RWPE1 (cell line): ENCODE data around the gene TMIGD3.

Experiments
- CTCF ChIA-PET: fragments of 350-600 bp; sonication (Branson Sonifier 250); formaldehyde crosslinking; extraction: SDS; loops from one replicate; lab custom pipeline; 2021; lab: Yijun Ruan, JAX
- POLR2A ChIA-PET: fragments of 400-600 bp; formaldehyde crosslinking; extraction: SDS; loops from one replicate; lab custom pipeline; 2020; ENCODE audit warnings: antibody characterized with exemption; ENCODE audit not compliant: low non-redundant PET; lab: Yijun Ruan, JAX
- DNase-seq: peaks from one replicate; pipeline ENCODE4 v3.0.0; 2012; ENCODE audit warnings: low spot score
- H3K27ac ChIP-seq: fragments of 450-650 bp; 2 replicates; pipeline ENCODE4 v1.5.1; 2017
- TF ChIP-seq, protein P1 (sequence below): fragments of 450-650 bp; conservative IDR thresholded peaks from 2 replicates; pipeline ENCODE4 v1.5.1; 2017; ENCODE audit warnings: low read depth, mild to moderate bottlenecking

TMIGD3 gene

DNA sequence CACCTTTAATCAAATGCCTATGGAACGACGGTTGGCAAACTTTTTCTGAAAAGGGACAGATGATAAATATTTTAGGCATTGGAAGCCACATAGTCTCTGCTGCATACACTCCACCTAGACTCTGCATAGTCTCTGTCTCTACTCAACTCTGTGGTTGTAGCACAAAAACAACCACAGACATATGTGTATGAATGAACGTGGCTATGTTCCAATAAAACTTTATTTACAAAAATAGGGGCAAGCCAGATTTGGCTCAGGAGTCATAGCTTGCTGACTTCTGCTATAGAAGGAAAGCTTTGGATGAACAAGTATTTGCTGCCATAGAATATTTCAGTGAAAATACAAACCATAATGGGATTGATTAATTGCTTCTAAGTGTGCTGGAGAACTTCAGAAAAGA lies 37.5 kb upstream of the TMIGD3 start:
- H3K27ac ChIP-seq, result no peak overlapping the region
- no peak for DNase-seq
- ChIA-PET POLR2A (no interaction called here), CTCF (no interaction called here)
- TF ChIP-seq, protein P1, sequence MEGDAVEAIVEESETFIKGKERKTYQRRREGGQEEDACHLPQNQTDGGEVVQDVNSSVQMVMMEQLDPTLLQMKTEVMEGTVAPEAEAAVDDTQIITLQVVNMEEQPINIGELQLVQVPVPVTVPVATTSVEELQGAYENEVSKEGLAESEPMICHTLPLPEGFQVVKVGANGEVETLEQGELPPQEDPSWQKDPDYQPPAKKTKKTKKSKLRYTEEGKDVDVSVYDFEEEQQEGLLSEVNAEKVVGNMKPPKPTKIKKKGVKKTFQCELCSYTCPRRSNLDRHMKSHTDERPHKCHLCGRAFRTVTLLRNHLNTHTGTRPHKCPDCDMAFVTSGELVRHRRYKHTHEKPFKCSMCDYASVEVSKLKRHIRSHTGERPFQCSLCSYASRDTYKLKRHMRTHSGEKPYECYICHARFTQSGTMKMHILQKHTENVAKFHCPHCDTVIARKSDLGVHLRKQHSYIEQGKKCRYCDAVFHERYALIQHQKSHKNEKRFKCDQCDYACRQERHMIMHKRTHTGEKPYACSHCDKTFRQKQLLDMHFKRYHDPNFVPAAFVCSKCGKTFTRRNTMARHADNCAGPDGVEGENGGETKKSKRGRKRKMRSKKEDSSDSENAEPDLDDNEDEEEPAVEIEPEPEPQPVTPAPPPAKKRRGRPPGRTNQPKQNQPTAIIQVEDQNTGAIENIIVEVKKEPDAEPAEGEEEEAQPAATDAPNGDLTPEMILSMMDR, result no peak

DNA sequence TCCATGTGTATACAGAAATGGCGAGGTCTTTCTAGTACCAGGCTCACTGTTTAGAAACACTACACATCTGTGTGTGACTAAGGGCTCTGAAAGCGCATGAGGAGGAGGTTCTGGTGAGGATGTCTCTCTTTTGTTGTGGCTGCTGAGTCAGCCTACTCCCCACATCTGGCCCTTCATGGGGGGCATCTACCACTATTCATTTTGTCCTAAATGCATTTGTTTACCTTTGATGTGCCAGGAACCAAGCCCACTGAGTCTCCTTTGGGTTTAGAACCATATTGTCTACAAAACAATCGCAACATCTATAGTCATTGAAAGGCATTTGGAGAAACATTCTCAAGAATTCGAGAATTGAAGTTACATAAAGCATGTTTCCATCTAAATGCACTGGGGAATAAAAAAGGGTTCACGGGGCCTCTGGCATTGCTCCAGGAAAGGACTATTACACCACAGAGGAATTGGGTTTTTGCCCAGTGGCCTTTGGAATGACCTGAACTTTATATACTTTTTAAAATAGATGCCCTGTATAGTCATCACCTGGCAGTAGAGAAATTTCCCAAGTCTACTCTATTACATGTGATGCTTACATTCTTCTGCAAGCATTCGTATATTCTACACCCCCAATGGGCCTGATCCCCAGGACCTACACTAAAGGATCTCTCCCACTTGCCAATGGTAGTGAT lies 35.1 kb upstream of the TMIGD3 start:
- DNase-seq, result no peak
- TF ChIP-seq, protein P1, result no peak
- CTCF ChIA-PET, result no interaction called here
- POLR2A ChIA-PET, result no interaction called here
- H3K27ac ChIP-seq, result no peak overlapping the region

DNA sequence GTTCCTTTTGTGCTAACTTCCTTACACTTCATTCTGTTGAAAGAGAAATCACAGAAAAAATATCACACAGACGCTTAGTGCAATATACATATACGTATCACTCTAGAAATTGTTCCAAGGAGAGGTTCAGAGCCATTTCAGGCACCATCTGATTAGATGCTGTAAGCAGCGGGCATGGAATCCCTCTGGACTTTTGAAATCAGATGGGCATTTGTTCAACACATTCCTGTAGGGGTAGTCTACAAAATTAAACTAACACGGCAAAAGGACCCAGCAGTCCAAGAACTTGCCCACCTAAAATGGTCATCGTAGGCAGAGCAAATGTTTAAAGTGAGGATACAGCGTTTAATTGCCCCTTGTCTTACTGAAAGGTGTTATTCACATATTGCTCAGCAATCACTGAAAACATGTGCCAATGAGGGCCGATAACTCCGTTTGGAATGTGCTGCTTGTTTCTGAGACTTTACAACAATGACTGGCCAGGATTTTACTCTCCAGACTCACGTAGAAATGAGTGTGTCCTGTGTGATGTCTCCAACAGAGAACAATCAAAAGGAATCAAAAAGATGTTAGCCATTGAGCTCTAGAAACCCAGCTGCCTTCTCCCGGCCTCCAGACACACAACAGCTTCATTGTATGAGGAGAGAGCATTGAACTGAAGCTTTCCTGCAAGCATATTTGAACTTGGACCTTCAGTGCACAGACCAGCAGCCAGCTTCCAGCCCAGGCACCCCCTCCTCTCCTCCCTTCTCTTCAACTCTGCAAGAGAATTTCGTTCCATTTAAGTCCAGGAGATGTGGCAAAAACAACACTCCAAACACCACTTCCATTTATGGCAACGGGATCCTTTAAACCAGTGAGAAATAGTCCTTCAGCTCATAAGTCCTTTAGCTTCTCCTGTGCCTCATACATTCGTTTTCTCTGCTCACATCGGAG lies 32.1 kb upstream of the TMIGD3 start:
- ChIA-PET CTCF (no interaction called here), POLR2A (no interaction called here)
- no peak overlapping the region for H3K27ac ChIP-seq
- TF ChIP-seq, protein P1, result no peak
- DNase-seq, result no peak

DNA sequence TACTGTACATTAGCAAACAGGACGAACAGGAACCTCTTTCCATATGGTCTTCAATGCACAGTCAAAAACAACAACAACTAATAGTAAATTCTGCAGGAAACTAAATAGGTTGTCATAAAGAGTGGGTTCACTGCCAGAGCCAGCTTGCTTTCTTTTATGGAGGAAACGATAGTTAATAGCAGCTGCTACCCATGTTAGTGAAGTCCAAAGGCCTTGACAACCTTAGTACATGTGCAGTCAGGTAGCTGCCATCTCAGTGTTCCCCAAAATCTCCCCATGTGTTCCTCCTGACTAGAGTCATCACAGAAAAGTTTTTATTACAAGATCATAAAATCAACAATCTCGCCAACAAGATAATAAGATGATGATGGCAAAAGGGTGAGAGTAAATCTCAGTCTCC lies 16.6 kb upstream of the TMIGD3 start:
- H3K27ac ChIP-seq, result no peak overlapping the region
- ChIA-PET POLR2A (no interaction called here), CTCF (interaction anchor here (1.1 kb wide), 1 partner anchor 13 kb away, joined by 3 read pairs; no protein-coding TSS in a partner anchor)
- TF ChIP-seq, protein P1, result no peak
- no peak for DNase-seq

DNA sequence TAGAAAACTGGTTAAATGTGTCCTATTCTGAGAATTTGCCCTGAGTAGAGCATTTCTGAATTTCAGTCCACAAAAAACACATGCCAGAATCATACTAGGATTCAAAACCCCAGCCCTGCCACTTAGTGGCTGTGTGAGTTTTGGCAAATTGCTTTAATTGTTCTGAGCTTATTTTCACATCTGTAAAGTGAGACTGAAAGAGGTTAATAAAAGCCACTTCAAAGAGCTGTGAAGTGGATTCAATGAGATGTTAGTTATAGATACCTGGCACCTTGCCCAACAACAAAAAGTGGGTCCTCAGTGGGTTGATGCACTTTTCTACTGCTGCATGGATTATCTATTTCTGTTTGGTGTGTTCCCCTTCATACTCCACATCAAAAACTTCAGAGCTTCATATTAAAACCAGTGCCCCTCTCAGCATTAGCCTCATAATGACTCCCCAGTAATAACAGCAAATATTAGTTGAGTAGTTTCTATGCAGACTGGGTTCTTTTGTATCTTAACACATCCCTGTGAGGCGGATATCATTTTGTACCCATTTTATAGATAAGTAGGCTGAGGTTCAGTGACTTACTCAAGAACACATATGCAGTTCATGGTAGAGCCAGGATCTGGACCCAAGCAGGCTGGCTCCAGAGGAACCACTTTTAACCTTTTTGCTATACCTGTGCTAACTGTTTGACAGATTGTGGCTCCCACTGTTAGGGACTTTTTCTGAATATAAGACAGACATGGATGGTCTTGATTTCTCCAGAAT lies 14.2 kb upstream of the TMIGD3 start:
- TF ChIP-seq, protein P1, result no peak
- POLR2A ChIA-PET, result no interaction called here
- CTCF ChIA-PET, result interaction anchor here (0.6 kb wide), 1 partner anchor 211 kb away, joined by 3 read pairs; no protein-coding TSS in a partner anchor
- H3K27ac ChIP-seq, result no peak overlapping the region
- no peak for DNase-seq
